Globus pallidus (tissue), 1 donor: ENCODE measurements around the gene MYEOV.

Experiments used
- DNase-seq: peaks from one replicate; pipeline ENCODE4 v3.0.0-alpha.2; 2015; ENCODE audit warnings: low spot score

The MYEOV gene

GRCh38 chr11:69317401-69318092 lies 23.6 kb downstream of the MYEOV start:
- no peak for DNase-seq

DNA sequence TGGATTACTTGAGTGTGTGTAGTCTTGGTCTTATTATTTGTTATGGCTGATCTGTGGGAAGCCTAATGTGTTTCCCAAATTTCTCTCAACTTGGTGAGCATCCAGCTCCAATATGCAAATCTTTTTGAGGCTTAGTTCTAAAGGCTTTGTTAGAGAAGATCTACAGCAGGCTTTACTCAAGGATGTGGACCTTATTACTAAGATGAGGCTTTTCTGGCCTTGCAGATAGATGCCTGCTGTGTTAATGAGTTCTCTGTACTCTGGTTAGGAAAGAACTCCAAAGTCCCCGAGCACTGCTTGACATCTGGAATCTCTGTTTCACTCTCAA lies 24.1 kb downstream of the MYEOV start:
- no peak for DNase-seq

- no peak for DNase-seq
These were observed 25.5 kb downstream of the MYEOV start for GRCh38 chr11:69319255-69320106.

GRCh38 chr11:69320326-69320725 lies 26.4 kb downstream of the MYEOV start:
- no peak for DNase-seq

DNA sequence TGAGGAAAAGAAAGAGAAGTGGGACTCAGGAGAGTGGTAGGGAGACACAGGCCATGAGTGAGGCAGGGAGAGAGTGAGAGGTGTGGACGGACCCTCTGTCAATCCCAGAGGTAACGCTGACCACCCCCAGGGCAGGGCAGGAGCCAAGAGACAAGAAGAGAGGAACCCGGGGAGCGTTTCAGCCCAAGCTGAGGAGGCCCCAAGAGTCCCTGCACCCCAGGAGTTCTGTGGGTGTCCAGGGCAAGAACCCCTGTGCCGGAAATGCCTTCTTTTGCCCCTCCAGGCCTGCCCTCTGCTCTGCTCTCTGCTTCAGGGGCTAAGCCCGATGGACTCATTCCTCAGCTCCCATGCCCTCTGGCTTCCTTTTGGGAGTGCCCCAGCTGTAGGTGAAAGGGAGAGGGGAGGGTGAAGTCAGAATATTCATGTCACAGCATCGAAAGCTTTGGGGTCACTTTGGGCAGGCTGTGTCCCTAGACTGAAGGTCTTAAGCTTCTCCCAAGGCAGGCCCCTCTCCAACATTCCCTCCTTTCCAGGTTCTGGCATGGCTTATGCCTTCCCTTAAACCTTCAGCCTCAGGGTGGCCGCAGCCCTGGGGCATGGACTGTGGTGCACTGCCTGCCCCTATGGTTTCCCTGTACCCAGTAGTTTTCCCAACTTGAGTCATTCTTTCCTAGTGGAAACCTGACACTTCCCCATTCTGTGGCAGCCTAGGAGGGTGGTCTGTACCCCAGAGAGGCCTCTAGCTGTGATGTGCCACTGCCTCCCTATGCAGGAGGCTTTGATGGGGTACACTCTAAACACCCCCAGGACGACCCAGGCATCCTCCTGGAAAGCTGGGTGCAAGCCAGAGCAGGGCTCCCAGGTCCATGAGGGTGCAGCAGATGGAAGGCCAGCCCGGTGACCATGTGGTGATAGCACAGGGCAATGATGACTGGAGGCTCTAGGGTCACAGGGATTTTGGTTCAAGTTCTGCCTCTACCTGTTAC lies 27.1 kb downstream of the MYEOV start:
- DNase-seq, result no peak

GRCh38 chr11:69321877-69322361 lies 28.0 kb downstream of the MYEOV start:
- DNase-seq, result no peak

- no peak for DNase-seq
These were observed 31.5 kb downstream of the MYEOV start for GRCh38 chr11:69325446-69325845.

GRCh38 chr11:69326622-69327219 lies 32.8 kb downstream of the MYEOV start:
- DNase-seq, result no peak

DNA sequence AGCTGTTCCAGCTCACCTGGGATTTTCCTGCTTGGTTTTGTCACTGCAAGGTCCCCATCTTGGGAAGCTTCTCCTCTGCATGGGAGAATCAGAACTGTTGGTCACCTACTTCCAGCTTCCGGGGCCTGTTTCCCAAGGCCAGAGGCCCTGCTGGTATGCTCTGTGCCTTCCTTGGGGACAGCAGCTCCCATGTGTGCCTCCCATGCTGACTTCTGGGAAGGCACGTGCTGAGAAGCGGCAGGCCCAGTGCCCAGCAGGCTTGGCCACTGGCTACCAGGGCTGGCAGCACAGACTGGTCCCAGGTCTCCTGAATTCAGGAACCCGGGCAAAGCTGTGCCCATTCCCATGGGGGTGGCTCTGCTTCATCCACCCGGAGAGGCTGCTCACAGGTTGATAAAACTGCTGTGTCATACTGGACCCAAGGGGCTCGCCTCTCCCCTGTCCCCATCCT lies 33.8 kb downstream of the MYEOV start:
- no peak for DNase-seq

- no peak for DNase-seq
These were observed 34.3 kb downstream of the MYEOV start for GRCh38 chr11:69328231-69328630.

DNA sequence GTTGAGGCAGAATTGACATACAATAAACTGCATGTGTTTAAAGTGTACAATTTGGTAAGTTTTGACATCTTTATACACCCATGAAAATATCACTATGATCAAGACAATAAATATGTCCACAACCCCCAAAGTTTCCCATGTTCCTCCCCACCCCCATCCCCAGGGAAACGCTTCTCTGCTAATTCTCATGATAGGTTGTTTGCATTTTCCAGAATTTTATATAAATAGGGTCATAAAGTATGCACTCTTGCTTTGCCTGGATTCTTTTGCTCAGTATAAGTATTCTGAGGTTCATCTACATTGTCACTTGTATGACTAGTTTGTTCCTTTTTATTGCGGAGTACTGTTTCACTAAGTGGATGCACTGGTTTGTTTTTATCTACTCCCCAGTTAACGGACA lies 35.6 kb downstream of the MYEOV start:
- no peak for DNase-seq

- DNase-seq, result no peak
These were observed 36.4 kb downstream of the MYEOV start for GRCh38 chr11:69330330-69330729.

GRCh38 chr11:69333149-69333710 lies 39.3 kb downstream of the MYEOV start:
- no peak for DNase-seq

GRCh38 chr11:69333879-69334278 lies 39.9 kb downstream of the MYEOV start:
- no peak for DNase-seq

DNA sequence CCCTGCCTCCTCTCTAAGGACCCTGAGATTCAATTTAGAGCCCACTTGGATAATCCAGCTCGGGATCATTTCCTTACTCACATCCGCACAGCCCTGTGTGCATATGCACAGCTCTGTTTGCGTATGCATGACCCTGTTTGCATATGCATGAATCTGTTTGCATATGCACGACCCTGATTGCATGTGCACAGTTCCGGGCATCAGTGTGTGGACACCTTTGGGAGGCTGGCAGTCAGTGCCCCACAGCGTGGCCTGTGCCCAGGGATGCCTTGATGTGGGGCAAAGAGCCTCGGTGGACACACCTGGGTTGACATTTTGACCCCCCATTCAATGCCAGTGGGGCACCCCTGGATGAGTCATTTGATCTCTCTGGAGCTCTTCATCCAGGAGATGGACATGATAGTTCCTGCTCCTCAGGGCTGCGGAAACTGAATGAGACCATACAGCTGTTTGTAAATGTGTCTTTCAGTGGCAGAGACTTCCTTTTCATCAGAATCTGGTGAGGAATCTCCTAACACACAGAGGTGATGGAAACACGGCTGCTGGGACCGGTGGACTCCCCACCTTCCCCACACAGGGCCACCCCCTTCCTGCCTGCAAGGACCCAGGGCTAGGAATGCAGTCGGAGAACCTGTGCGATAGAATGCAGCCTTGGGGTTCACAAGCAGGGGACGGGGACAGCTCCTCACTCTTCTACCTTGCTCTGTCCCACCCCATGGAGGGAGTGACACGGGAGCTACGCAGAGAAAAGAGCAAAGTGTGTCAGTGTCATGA lies 41.2 kb downstream of the MYEOV start:
- DNase-seq, result no peak

DNA sequence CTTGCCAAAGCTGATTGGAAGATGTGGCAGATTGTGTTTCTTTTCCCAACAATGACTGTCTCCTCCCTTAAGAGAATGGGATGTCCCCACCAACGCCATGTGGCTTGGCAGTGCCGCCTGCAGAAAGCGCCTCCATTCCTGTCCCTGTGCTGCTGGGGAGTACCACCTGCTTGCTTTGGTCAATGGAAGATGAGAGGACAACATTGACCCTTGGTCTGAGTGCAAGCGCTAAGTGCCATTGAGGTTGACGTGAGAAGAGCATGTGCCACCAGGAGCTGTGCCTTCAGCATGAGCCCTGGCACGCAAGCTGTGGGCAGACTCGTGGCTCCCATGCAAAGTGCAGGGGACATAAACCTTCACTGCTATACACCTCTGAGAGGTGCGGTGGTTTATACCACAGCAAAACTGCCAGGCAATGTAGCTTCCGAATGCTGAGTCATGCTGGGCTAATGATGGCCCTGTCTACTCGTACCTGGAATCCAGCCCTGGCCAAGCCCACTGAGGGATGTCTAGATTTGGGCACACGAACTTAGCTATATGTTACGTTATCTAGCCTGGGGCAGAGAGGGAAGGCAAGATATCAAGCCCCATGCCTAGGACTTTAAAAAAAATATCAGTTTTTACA lies 41.9 kb downstream of the MYEOV start:
- no peak for DNase-seq

DNA sequence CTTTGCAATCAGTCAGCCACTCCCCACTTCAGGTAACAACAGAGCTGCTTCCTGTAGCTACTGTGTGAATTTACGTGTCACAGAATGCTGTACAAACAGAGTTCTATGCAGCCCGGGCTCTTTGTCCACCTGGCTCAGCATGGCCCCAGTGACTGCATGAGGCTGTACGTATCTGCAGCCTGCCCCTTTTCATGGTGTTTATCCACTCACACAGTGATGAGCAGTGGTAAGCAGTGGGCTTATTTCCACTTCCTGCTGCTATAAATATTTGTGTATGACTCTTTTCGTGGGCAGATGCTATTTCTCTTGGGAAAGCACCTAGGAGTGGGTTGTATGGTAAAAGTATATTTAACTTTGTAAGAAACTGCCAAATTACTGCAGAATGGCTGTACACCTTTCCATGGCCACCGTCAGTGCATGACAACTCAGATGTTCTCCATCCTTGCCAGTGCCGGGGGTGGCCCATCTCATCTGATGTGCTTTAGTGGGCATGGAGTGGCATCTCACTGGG lies 43.3 kb downstream of the MYEOV start:
- DNase-seq, result no peak

DNA sequence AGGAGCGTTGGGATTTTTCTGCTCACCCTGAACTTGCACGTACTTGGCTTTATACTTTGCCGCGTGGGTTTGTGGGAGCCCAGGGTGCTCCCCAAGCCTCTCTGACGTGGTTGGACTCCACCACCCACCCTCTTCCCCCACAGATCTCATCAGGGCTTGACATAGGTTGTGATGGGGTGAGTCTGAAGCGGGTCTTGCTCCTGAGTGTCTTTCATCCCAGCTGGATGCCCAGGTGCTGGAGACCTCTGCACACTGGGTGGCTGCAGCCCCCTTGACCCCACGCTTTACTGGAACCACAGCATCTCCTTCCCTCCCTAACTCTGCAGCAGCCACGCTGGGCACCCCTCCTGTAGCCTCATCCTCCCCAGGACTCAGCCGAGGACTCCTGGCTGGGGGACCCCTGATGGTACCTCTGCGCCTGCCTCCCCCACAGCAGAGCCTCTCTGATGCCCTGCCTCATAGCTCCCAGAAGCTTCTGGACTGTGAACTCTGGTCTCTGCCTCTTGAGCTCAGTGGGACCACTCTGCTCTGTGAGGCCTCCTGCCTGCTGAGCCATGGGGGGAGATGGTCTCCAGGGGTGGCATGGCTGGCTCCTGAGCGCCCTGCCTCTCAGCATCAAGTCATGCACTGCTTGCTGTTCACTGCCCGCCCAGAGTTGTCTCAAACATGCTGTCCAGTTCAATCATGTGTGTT lies 45.2 kb downstream of the MYEOV start:
- DNase-seq, result no peak

GRCh38 chr11:69339983-69340565 lies 46.1 kb downstream of the MYEOV start:
- no peak for DNase-seq
